Stimulated activated CD4-positive, alpha-beta T cell treated with anti-CD3 and anti-CD28 coated beads, Interleukin-12 subunit alpha, Interleukin-12 subunit beta, amount 100 ng/mL, for 24 hours (primary cell): ENCODE measurements around the gene ZNF850.
"Not testable (repeated sequence)": the region's sequence is repeated elsewhere in the genome, so short reads cannot be mapped to it uniquely, and the experiment has no call there.

Experiments used
- DNase-seq, 2 experiments: peaks; one replicate each; pipeline ENCODE4 v3.0.0-alpha.2; 2020; ENCODE audit warnings: low read depth in 2 of 2

The ZNF850 gene

DNA sequence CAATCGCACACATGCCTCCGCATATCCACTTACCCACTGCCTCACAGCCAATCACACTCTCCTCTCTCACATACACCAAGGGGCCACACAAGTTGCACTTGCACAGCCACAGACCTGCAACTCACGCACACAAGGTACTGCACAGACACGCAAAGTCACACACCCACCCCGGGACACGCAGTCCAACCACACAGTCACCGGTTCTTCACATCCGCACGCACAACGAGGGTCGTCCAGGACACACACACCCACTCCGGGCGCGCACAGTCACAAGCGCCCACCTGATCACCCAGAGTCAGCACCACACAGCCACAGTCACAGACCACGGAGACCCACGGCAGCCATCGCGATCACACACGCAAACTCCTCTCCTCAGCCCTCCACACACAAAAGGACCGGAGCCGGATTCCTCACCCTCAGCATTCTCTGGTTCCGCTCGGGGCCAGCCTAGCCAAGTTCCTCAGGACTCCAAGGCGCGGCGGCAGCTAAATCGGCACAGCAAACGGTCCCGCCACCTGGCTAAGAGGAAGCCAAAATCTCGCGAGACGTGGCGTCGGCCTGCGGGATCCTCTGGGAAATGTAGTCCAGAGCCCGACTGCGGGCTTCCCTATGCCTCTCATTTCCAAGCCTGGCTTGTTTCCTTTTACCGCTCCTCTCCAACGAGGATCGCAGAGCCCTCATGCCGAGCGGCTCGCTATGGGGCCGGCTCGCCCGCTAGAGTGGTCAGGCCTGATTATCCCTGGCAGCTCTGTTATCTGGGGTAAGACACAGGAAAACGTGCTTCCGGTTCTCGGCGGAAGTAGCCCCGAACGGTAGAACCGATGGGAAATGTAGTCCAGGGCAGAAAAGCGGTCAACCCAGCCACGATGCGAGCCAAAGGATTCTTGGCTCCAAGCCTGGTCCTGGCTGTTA lies at the start of gene ZNF850:
TSS of gene ZNF850 (minus strand) at position 497 of the 912 bp plus-strand sequence. CDS start 10,201 bp downstream, outside the sequence.
- peak; percentile 86 to 92 for DNase-seq

DNA sequence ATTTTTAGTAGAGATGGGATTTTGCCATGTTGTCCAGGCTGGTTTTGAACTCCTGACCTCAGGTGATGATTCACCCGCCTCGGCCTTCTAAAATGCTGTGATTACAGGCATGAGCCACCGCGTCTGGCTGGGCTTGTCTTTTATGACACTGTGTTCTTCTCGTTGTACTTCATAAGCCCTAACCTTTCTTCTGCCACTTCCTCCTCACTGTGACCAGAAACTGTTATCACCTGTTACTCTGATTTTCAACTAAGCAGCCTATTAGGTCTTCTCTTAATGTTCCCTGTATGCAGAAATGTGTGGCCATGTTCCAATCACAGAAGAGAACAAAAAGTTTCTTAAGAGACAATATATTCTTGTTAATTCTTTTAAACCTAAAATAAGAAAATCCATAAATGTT lies 49.2 kb upstream of the ZNF850 start:
- DNase-seq, result no peak

DNA sequence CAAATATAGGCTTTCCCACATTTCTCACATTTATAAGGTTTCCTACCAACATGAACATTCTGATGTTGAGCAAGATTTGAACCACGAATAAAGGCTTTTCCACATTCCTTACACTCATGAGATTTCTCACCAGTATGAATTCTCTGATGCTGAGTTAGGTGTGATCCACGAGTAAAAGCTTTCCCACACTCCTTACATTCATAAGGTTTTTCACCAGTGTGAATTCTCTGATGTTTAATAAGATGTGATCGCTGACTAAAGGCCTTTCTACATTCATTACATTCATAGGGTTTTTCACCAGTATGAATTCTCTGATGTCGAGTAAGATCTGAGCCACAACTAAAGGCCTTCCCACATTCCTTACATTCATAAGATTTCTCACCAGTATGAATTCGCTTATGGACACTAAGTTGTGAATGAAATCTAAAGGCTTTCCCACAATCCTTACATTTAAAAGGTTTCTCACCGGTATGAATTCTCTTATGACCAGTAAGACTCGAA lies 46.6 kb upstream of the ZNF850 start:
- no peak for DNase-seq

DNA sequence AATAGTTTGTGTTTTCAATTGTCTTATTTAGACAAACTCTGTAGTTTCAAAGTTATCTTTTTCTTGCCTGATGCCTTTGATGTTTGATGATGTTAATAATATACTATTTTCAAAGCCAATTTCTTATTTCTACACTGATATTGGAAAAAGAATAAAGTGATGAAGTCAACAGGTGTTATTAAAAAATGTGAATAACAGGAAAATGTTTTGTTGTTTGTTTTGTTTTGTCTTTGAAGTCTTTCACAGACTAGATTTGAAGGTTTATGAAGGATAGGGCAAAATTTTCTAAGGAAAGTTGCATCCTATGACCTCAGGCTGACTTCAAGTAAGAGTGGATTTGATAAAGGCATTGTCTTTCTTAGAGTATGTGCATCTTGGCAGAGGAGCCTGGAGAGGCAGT lies 34.4 kb upstream of the ZNF850 start:
- DNase-seq, result no peak

DNA sequence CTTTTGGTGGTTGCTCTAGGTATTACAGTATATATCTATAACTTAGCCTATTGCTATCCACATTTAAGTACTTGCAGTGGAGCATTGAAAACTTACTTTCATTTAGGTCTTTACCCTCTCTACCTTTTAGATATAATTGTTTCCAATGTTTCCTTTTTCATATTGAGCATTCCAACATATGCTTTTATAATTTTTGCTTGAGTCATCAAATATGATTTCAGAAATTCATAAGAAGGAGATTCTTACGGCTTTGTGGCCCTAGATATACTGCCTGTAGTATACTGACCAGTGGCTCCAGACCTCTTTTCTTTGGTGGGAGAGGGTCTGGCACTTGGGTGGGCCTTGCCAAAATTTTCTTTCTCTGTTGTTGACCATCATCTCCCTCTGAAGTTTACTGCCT lies 32.8 kb upstream of the ZNF850 start:
- DNase-seq, result no peak

DNA sequence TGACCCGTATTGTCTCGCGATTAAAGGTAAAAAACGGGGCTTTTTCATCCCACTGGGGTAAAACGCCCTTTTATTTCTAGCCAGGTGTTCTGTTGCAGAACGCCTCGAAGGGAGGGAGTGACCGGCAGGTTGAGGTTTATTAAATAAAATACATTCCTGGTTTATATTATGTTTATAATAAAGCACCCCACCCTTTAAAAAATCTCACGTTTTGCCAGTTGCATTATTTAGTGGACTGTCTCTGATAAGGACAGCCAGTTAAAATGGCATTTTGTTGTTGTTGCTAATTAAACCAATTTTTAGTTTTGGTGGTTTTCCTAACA lies 25.1 kb upstream of the ZNF850 start:
- DNase-seq, result no peak

DNA sequence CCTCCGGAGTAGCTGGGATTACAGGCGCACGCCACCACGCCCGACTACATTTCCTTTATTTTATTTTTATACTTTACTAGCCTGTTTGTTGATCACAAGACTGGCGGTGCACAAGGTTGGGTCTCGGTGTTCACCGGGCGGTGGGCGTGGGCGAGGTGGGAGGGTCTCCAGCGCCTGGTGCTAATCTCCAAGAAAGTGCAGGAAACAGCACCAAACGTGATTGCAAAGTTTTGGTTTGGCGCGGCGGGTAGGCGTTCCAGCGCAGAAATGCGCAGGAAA lies 24.0 kb upstream of the ZNF850 start:
- DNase-seq, result no peak

DNA sequence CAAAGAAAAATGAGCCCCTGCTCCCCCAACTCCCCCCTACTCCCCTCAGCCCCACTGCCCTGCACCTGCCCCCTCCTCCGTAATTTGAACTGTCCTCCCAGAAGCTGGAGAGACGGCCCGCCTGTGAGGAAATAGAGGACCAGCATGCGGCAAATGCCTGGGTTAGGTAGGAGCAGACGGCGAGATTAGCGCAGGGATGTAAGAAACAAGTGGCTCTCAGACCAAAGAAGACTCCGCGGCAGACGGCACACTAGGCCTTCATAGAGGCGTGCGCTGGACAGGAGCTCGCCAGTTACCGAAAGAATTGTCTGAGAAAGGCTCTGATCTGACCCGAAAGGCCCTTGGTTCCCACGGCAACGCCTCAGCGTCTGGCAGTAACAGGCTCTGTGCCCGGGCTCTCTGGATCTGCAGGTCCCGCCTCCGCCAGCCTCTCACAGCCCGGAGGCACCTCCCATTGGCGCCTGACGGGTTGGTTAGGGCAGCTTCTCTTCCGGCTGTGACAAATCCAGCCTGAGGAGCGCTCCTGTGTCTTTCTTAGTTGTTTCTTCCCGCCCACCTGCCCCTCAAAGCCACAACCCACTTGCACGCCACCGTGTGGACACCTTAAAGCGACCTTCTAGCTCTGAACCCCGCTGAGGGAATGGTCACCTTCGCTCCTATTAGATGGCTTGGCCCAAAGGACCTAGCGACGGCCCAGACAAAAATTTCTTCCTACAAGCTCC lies 19.0 kb upstream of the ZNF850 start:
- not testable (repeated sequence) for DNase-seq

DNA sequence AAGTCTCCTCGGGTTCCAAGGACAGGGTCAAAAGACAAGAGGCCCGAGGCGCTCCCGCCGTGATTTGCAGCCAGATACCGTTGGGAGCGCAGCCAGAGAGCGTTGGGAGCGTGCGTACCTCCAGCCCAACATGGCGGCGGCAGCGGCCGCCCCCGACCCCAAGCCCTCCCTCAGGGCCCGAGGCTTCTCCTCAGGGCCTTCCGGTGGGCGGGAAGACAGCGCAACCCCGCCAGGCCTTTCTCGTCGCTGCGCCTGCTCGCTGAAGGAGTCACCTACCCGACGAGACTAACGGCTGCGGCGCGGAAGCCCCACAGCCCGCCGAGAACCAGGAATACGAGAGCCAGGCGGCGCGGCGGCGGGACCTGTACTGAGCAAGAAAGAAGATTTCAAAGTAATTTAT lies 3.2 kb upstream of the ZNF850 start:
- no peak for DNase-seq

DNA sequence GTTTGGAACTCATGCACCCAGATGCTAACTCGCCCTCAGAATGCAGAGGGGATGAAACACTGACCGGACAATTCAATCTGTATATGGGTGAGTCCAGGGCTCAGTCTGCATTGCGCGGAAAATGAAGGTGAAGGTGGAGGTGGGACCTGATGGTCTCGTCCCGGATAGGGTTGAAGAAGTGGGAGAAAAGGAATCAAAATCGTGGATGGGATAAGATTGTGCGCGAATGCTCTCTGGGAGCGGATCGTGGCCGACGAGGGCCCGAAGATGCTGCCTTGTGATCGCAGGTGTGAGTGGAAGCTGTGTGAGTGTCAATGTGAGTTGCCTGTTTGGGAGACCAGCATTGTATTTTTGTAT lies 594 bp upstream of the ZNF850 start:
- no peak for DNase-seq

DNA sequence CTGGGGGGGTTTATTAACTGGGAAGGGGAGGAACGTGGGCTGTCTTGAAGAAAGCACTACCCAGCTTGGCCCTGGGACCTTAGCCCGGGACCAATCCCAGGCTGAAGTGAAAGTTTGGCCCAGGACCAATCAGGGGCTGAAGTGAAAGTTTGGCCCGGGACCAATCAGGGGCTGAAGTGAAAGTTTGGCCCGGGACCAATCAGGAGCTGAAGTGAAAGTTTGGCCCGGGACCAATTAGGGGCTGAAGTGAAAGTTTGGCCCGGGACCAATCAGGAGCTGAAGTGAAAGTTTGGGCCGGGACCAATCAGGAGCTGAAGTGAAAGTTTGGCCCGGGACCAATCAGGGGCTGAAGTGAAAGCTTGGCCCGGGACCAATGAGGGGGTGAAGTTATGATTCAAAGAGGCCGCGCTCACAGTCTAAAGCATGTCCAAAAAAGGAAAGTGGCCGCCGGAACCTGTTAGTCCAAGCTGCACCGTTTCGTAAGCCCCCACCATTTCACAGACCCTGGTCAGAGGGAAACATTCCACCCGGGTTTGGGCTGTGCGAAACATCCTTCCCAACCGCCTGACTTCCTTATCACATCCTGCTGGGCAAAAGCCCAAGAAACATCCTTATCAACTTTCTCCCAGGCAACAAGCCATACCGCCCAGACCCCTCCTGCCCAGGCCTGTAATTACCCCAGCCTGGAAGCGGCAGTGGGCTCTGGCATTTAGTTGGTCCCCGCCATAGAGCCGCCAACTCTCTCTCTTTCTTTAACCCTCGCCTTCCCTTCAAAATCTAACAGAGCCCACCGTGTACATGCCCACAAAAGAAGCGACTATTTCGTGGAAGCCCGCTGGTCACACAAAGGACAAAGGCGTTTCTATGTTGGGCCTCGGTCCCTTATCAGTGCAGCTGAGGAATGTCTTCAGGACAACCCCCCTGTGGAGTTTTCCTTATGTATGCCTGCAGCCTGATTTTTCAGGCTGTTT lies 1.1 kb downstream of the ZNF850 start:
- DNase-seq, result peak in 1 of 2 experiments; percentile 14

DNA sequence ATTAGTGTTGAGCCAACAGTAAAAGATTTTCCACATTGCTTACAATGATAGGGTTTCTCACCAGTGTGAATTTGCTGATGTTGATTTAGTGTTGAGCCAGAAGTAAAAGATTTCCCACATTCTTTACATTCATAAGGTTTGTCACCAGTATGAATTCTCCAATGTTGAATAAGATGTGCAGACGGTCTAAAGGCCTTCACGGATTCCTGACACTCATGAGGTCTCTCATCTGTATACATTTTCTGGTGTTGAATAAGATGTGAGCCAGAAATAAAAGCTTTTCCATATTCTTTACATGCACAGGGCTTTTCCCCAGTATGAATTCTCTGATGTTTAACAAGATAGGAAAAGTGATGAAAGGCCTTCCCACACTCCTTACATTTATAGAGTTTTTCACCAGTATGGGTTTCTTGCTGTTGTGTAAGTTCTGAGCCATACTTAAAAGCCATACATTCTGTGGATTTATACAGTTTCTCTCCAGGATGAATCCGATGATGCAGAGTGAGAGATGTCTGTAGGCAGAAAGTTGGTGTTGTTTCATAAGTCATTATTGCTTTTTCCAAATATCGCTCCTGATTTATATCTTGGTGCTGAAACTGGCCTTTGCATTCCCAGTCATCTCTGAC lies 22.4 kb downstream of the ZNF850 start:
- no peak for DNase-seq

DNA sequence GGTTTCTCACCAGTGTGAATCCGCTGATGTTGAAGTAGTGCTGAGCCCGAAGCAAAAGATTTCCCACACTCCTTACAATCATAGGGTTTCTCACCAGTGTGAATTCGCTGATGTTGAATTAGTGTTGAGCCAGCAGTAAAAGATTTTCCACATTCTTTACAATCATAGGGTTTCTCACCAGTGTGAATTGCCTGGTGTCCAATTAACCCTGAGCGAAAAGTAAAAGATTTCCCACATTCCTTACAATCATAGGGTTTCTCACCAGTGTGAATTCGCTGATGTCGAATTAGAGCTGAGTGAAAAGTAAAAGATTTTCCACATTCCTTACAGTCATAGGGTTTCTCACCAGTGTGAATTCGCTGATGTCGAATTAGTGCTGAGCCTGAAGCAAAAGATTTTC lies 23.0 kb downstream of the ZNF850 start:
- DNase-seq, result not testable (repeated sequence)

DNA sequence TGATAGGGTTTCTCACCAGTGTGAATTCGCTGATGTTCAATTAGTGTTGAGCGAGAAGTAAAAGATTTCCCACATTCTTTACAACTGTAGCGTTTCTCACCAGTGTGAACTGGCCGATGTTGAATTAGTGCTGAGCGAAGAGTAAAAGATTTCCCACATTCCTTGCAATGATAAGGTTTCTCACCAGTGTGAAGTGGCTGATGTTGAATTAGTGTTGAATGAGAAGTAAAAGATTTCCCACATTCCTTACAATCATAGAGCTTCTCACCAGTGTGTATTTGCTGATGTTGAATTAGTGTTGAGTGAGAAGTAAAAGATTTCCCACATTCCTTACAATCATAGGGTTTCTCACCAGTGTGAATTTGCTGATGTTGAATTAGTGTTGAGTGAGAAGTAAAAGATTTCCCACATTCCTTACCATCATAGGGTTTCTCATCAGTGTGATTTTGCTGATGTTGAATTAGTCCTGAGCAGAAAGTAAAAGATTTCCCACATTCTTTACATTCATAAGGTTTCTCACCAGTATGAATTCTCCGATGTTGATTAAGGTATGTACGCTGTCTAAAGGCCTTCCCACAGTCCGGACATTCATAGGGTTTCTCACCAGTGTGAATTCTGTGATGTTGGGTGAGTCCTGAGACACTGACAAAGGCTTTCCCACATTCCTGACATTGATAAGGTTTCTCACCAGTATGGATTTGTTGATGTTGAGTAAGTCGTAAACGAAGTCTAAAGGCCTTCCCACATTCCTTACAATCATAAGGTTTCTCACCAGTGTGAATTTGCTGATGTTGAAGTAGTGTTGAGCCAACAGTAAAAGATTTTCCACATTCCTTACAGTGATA lies 24.0 kb downstream of the ZNF850 start:
- DNase-seq, result no peak

DNA sequence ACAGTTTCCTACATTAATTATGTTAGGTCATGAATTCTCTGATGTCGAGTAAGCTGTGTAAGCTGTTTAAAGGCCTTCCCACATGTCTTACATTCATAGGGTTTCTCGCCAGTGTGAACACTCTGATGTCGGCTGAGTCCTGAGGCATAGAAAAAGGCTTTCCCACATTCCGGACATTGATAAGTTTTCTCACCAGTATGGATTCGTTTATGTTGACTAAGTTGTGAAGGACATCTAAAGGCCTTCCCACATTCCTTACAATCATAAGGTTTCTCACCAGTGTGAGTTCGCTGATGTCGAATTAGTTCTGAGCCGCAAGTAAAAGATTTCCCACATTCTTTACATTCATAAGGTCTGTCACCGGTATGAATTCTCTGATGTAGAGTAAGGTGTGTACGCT lies 24.9 kb downstream of the ZNF850 start:
- DNase-seq, result no peak

DNA sequence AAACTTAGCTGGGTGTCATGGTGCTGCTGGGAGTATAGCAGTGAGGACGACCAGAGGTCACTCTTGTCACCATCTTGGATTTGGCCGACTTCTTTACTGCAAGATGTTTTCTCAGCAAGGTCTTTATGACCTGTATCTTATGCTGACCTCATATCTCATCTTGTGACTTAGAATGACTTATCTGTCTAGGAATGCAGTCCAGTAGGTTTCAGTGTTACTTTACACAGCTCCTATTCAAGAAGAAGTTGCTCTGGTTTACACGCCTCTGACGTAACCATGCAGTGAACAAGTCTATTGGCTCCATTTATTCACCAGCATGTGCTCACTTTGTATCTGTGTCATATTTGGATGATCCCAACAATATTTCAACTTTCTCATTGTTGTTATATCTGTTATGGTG lies 26.7 kb downstream of the ZNF850 start:
- no peak for DNase-seq

DNA sequence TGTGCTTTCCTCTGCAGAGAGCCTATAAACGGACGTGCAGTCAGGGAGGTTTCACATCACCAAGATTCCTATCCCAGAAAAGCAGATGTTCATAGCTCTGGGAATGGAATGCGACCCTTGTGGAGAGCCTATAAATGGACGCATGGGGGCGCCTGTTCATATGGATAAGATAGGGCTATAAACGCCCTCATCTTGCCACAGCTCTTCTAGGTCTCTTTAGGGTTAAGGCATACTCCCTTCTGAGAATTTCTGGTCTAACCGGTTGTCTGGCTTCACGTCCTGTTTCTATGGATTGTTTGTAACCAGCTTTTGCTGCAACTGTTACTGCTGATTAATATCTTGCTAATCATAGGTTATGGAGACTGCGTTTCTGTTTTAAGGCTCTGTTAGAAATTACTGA lies 36.4 kb downstream of the ZNF850 start:
- not testable (repeated sequence) for DNase-seq

DNA sequence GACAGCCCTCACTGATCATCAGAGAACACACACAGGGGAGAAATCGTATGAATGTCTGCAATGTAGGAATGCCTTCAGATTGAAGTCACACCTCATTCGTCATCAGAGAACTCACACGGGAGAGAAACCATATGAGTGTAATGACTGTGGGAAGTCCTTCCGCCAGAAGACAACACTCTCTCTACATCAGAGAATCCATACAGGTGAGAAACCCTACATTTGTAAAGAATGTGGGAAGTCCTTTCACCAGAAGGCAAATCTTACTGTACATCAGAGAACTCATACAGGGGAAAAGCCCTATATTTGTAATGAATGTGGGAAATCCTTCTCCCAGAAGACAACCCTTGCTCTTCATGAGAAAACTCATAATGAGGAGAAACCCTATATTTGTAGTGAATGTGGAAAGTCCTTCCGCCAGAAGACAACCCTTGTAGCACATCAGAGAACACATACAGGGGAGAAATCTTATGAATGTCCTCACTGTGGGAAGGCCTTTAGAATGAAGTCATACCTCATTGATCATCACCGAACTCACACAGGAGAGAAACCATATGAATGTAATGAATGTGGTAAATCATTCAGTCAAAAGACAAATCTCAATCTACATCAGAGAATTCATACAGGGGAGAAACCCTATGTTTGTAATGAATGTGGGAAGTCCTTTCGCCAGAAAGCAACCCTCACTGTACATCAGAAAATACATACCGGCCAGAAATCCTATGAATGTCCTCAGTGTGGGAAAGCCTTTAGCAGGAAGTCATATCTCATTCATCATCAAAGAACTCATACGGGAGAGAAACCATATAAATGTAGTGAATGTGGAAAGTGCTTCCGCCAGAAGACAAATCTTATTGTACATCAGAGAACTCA lies 52.7 kb downstream of the ZNF850 start:
- DNase-seq, result no peak

DNA sequence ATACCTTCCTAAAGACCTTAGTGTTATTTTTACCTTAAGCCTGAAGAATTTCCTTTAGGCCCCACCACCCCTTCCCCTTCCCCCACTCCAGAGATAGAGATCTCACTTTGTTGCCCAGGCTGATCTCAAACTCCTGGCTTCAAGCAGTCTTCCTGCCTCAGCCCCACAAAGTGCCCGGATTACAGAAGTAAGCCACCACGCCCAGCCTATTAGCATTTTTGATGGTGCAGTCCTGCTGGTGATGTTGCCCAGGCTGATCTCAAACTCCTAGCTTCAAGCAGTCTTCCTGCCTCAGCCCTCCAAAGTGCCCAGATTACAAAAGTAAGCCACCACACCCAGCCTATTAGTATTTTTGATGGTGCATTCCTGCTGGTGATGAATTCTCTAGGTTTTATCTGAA lies 63.2 kb downstream of the ZNF850 start:
- no peak for DNase-seq

DNA sequence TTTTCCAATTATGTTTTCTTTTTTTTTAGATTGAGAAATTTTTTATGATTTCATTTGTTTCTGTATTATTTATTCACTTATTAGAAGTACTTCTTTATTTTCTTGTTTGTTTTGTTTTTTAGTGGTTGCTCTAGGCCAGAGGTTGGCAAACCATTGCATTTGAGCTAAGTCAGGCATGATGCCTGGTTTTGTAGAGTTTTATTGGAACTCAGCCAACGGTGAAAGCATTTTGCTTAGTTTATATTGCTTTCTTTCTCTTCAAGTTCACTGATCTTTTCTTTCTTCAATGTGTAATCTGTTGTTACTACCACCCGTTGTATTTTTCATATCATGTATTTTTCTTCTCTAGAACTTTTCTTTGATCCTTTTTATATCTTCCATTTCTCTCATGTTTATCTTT lies 65.5 kb downstream of the ZNF850 start:
- DNase-seq, result no peak
